Measurements from ENCODE around the gene VCAN.

DNA sequence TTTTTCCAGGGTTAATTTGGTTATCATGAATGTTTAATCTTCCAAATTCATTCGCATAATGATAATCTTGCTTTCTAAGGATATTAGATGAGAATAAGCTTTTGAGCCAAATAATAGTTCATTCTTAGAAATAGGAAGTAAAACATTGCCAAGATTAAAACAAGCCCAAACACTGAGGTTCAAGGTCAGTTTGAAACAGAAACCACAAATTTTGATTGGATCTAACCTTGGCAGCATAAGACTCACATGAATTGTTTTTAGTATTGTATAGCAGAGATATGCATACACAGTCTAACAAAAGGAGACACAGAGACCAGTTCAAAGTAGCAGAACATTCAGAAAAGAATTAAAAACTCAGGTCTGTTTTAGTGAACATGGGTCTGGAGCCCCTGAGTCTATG lies 43.4 kb upstream of the VCAN start:
- TF ChIP-seq POLR2AphosphoS5 (IDR thresholded peaks at IDR 0.05; ENCODE audit: borderline replicate concordance, low read depth, low read length) (no peak), FOXP2 (optimal IDR thresholded peaks at IDR 0.05; ENCODE audit: control extremely low read depth, extremely low read length, insufficient read depth) (no peak)

All from SK-N-MC (cell line).